GM18867 (cell line): ENCODE data around the gene C11orf52.
"Not testable (repeated sequence)": the region's sequence is repeated elsewhere in the genome, so short reads cannot be mapped to it uniquely, and the experiment has no call there.

Experiments
- ATAC-seq: cut with Tn5 transposase; IDR thresholded peaks from one replicate; pipeline ENCODE4 v1.9.1; 2021; ENCODE audit warnings: mild to moderate bottlenecking, moderate library complexity; ENCODE audit not compliant: unreplicated experiment

The C11orf52 gene

DNA sequence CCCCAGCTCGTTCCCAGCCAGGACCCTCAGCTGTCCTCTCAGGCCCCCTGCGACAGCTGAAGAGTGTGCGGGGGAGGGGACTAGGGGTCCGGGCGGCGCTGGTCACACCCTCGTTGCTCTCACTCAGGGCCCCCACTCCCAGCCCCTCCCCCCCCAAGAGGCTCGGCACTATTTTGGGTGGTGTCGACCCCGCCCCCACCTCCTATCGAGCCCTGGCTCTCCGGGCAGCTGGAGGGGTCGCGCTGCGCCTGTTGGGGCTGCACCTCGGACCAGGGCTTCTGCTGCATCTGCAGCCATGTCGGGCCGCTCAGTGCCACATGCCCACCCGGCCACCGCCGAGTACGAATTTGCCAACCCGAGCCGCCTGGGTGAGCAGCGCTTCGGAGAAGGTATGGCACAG, 6.2 kb upstream of the C11orf52 start, which contains the start of gene HSPB2:
TSS of gene HSPB2 (plus strand) at position 200 of the 400 bp plus-strand sequence. CDS start at position 296, 96 bp downstream.
- no peak for ATAC-seq

DNA sequence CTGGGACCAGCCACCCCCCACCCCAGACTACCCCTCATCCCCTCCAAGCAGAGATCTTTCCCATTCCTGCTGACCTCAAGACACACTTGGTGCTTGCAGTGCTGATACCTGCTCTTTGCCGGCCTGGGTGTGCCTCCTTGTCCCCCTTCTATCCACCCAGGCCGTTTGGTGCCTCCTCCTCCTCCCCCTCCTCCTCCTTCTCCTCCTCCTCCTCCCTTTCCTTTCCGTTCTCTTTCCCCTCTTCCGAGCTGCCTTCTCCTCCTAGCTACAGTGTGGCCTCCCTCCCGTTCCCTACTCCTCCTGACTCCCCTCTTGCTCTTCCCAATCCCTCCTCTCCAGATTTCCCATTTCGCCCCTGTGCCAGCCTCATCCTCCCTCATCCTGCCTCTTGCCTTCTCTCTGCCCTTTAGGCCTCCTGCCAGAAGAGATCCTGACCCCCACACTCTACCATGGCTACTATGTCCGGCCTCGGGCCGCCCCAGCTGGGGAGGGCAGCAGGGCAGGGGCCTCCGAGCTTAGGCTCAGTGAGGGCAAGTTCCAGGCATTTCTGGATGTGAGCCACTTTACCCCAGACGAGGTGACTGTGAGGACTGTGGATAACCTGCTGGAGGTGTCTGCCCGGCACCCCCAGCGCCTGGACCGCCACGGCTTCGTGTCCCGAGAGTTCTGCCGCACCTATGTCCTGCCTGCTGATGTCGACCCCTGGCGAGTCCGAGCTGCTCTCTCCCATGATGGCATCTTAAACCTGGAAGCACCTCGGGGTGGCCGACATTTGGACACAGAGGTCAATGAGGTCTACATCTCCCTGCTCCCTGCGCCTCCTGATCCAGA, 5.5 kb upstream of the C11orf52 start:
- ATAC-seq, result no peak

DNA sequence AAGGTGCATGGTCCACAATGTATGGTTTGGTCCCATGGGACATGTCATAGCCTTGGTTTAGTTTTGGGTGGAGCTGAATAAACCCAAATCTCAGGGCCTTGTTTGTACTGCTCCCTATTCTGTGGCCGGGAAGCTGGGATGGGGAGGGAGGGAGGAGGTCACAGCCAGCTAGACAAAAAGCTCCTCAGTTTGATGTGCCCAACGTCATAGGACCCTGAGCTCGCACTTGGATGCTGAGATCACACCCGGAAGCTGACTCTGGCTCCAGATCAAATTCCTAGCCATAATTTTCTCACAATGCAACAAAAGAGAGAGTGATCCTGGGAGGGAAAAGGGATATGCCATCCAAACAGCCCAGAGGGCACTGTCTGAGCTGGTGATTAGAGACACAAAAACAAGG, 4.7 kb upstream of the C11orf52 start:
- ATAC-seq, result no peak

DNA sequence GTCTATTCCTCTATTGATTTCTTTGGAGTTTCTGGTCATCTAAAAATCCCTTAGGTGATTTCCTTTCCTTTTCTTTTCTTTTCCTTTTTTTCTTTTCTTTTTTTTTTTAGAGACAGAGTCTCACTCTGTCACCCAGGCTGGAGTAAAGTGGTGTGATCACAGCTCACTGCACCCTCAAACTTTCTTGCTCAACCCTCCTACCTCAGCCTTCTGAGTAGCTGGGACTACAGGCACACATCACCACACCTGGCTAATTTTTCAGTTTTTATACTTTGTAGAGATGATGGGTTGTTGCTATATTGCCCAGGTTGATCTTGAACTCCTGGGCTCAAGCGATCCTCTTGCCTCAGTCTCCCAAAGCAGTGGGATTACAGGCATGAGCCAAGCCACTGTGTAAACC, 1.9 kb upstream of the C11orf52 start:
- no peak for ATAC-seq

DNA sequence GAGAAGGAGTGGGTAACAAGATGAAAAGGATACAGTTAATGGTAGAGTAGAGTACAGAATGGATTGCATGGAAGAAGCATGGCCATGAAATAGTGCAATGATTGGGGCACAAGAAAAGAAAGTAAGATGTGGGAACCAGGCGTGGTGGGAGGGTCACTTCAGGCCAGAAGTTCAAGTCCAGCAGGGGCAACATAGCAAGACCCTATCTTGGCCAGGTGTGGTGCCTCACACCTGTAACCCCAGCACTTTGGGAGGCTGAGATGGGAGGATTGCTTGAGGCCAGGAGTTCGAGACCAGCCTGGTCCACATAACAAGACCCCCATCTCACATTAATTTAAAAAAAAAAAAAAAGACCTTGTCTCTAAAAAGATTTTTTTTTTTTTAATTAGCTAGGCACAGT, 1.4 kb upstream of the C11orf52 start:
- no peak for ATAC-seq

DNA sequence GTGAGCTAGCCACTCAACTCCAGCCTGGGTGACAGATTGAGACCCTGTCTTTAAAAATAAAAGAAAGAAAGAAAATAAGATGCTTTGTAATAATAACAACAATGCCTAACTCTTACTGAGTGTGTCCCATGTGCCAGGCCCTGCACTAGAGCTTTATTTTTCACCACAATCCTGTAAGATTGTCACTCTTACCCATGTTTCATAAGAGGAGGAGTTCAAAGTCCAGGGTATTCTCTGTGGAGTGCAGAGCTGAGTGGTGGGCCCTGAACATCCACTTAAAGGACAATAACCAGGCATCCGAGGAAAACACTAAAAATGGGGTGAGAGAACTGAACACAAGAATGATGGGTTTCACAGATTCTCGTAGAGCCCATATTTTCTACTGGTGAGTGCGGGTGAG, 925 bp upstream of the C11orf52 start:
- ATAC-seq, result no peak

DNA sequence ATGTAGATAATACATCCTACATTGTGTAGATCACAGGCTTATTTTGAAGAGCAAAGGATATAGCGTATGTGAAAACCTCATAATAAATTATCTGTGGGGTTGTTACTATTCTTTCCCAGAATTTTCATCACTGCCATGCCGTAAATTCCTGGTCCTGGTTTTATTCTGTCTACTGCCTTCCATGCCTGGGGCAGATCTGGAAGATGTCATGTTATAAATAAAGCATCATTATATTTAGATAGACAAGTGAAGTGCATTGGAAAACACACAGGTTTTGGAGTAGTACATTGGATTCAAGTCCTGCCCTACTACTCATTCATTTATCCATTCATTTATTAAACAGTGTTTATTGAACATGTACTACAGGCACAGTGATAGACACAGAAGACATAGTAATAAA, 2.2 kb downstream of the C11orf52 start:
- no peak for ATAC-seq

DNA sequence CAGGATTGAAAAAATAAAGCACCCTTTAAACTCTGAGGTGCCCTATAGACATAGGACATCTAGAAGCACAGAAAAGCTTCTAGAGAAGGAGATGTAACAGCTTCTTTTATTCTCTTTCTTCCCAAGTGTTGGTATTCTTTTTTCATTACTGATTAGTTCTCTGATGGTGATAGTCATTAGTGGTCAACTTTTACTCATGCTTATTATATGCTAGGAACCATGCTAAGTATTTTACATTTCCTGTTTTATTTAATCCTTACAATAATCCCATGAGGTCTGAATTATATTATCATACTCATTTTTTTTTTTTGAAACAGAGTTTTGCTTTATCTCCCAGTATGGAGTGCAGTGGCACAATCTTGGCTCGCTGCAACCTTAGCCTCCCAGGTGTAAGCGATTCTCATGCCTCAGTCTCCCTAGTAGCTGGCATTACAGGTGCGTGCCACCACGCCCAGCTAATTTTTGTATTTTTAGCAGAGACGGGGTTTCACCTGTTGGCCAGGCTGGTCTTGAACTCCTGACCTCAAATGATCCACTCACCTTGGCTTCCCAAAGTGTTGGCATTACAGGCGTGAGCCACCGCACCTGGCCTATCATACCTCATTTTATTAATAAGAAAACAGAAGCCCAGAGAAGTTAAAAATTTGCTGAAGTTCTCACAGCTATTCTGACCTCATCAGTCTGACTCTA, 3.0 kb downstream of the C11orf52 start:
- ATAC-seq, result no peak

DNA sequence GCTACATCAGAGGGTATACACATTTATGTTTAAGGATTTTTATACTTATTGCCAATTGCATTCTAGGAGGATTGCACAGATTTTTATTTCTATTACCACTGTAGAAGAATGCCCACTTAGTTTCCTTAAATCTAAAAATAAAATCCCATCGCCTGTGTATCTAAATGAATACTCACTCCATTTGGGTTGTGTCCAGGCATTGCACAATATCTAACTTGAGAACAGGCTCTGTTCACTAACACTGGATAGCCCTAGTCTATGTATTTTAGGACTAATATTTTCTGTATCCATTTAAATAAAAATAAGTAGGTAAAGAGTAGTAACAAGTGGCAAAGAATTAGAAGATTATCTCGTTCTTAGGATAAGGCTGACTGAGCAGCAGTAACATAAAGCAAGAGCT, 4.1 kb downstream of the C11orf52 start:
- no peak for ATAC-seq

DNA sequence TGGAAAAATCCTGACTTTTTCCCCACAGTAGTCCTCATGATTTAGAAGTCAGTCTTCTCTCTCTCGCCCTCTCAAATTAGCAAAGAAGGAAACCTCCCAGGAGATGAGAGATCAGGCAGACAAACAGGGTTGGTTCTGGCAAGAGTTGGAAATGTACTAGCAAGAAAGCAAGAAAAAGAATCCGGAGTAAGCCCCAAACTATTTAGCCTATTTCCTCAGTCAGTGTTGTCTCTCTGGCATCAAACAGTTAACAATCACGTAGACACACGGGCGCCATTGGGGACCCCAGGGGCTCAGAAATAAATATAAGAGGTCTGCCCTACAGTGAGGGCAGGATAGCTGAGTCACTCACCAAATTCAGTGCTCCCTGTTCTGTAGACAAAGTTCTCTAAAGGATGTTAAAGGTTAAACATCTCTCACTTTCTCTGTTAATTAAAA, 4.7 kb downstream of the C11orf52 start:
- no peak for ATAC-seq

DNA sequence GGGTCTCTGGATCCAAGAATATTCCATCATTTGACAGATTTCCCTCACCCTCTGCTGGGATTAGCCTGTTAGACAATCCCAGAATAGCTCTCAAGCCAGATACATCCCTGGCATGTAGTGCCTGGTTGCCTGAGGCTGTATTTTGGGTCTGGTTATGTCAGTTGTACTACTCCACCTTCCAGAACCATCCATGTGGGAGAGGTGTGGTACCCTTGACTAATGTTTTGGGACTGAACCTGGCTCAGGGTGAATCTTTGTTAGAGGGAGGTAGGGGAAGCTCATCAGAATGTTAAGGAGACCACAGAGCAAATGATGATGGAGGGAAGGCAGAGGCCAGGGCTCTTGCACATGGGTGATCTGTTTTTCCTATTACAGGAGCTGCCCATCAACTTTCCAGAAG, 5.2 kb downstream of the C11orf52 start:
- ATAC-seq, result no peak

DNA sequence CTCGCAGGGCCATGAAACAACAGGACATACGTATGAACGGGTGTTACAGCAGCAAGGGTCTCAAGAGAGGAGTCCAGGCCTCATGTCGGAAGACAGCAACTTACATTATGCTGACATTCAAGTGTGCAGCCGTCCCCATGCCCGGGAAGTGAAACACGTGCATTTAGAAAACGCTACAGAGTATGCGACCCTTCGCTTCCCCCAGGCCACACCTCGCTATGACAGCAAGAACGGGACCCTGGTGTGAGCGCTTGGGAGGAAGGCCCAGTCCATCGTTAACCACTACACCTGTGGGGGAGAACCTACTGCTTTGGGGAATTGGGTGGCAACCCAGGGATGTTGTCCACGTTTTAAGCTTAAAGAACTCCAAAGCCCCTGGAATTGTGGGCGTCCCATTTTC, 7.2 kb downstream of the C11orf52 start:
- no peak for ATAC-seq

DNA sequence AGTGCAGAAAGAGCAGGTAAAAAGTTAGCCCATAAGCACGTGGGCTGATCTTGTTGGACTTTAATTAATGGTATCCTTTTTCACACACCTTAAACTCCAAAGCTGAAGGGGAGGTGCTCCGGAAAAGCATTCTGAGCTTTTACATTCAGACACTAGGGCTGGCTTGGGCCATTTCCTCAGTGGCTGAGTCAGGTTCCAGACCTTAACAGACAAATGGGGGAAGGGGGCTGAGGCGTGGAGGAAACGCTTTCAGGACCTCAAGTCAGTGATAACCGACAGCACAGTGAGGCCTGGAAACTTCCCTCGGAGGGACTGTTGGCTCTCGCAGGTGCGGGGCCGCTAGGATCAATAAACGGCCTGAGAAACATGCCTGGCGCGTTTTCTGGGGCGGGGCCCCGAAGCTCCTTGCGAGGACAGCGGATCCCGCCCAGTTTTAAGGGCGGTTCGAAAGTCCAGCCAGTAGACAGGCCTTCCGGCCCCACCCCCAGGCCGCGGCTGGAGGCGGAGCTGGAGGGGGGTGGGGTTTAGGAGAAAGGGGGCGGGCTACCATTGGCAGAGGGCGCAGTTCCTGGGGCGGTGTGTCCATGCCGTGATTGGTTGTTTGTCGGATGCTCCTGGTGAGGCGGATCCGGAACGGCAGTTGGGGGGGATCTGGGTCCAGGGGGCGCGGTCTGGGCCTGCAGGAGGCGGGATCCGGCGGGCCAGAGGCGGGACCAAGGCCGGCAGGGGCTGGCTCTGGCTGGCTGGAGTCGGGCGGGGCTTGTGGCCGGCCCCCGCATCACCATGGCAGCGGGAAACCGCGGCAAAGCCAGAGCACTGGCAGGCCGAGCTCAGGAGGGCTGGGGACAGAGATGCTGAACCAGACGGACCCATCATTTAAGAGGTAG, 8.0 kb downstream of the C11orf52 start:
- peak; percentile 92 for ATAC-seq

DNA sequence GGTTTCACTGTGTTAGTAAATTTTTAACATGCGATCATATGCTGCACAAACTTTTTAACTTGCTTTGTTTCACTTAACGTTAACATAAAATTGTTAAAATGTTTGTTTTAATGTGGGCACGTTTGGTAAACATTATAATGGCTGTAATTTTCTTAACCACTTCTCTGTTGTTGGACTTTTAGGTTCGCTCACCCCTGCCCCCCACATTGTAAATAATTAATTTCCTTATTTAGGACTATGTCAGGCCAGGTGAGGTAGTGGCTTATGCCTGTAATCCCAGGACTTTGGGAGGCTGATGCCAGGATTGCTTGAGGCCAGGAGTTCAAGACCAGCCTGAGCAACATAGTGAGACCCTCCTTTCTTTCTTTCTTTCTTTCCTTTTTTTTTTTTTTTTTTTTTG, 11.8 kb downstream of the C11orf52 start:
- no peak for ATAC-seq

DNA sequence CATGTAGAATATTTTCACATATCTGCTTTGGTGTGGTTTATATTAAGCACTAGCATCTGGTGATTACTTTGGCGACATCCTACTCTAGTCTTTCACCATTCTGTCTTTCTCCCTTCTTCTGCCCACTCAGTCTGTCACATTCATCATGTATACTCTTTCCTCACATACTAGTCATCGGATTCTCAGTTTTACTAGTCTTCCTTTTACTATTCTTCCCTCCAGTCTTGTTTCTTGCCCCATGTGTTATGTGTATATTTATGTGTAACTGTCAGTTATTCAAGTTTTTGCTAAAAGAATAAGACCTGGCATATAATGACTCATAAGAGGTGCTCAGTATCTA, 13.9 kb downstream of the C11orf52 start:
- ATAC-seq, result no peak

DNA sequence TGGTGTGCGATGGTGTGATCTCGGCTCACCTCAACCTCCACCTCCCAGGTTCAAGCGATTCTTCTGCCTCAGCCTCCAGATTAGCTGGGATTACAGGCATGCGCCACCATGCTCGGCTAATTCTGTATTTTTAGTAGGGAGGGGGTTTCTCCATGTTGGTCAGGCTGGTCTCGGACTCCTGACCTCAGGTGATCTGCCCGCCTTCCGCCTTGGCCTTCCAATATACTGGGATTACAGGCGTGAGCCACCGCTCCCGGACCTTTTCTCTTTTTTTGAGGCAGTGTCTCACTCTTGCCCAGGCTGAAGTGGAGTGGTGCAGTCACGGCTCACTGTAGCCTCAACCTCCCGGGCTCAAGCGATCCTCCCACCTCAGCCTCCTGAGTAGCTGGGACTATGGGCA, 14.5 kb downstream of the C11orf52 start:
- ATAC-seq, result not testable (repeated sequence)

DNA sequence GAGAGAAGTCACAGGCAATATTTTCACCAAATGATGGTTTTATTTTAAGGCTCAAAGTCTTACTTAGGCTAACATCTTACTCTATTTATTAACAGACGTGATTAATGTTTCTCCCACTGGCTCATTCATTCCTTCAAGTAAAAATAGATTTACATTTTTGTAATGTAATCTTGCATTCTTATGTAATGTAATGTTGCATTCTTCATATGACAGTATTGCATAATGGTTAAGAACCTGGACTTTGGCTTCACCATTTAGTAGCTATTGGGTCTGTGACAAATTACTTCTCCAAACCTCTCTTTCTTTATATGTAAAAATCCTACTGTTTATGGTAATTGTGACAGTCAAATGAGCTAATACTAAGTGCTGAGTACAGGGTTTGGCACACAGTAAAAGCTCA, 15.2 kb downstream of the C11orf52 start:
- ATAC-seq, result no peak

DNA sequence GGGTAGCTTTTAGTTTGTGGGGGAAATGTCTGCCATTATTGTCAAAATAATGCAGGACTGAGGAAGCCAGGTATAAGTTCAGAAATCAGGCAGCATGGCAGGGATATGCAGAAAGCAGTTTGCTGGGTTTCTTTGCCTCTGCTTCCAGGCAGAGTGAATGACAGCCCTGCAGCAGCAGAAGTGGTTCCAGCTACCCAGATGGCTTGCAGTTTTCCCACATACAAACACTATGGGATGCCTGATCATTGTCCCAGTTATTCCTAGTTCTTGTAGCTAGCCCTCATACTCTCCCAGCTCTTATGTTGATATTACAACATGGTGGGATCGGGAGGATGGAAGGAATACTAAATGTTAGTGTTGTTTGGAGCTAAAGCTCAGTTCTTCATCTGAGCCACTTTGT, 15.6 kb downstream of the C11orf52 start:
- no peak for ATAC-seq

DNA sequence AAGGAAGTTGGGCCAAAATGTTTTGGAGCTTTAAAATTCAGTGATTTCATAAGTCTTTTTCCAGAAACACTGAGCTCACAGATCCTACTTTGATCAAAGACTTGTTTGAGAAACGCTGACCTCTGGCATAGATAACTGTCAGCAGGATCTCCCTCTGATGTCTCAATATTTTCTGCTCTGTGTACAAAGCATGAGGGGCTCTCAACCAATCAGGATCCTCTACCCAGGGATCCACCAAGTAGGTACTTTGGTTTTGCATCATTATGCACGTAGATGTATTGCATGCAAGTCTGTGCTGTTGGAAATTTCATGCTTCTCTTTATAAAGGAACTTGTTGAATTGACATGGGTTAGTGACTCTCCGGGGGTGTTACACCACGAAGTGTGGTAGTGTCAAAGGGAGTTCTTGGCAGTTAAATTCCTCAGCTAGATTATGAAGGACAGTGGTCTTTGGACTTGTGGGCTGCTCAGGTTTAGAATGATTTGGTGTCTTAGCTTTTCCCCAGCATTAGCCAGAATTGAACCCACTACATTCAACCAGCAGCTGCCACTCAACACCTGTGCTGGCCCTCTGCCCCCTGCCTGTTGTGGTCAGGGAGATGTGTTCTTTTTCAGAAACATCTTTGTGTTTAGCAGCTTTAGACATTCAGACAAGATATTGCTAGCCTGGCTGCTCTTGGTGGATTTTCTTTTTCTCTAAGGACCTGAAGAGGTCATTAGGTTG, 16.8 kb downstream of the C11orf52 start:
- ATAC-seq, result no peak

DNA sequence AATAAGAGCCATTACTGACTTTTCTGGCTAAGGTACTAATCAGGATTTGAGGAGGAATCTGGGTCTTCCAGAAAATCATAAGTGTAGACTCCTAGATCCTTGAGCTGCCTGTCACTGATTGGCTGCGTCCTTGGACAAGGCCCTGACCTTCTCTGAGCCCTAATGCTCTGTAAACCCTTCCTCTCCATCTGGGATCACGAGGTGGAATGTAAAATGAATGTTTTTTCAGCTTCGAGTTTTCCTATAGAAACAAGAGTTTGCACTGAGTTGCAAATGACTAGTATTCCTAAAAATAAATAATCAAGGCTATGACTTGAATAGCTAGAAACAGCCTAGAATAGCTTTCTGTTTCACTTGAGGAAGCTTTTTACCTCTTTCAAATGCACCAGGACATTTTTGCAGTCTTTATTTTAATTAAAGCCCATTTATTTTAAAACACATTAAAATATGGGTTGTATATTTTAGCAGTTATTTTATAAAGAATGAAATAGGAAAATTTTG, 17.4 kb downstream of the C11orf52 start:
- ATAC-seq, result no peak

DNA sequence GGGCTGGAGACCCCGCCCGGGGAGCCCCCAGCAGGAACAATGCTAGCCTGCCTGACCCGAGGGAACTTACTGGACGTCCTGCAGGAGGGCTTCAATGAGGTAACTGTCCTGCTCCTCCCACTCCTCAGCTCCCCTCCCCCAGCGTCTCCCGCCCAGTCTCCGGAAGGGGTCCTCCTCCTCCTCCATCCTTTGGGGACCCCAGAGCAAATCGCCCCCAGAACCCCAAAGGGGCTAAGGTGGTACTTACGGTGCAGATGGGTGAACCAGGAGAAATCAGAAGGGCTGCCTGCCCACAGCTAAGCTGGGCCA, 18.7 kb downstream of the C11orf52 start:
- no peak for ATAC-seq
